IMR-90 (cell line): Measurements from ENCODE around the gene BUD23. TPM values are rescaled to one million over a fixed set of nuclear protein-coding genes. Genes with fewer than 3 reads are reported as not detected.

Source experiments
- ATAC-seq: fragments of 200-7000 bp; cut with Tn5 transposase; 2 replicates; pipeline ENCODE4 v1.9.1; 2020; ENCODE audit warnings: low read depth, mild to moderate bottlenecking, moderate library complexity
- BruUV-seq: library from RNA; stranded (reverse); fragments of 400-500 nt; replicated peaks from 2 replicates; lab custom pipeline; 2021; lab: Mats Ljungman, UMichigan
- CTCF ChIA-PET: fragments of 300-600 bp; formaldehyde crosslinking; extraction: SDS; loops from one replicate; lab custom pipeline; 2021; ENCODE audit warnings: antibody characterized with exemption; lab: Yijun Ruan, JAX
- POLR2A ChIA-PET: fragments of 300-600 bp; sonication (Branson Sonifier 250); formaldehyde crosslinking; loops from one replicate; lab custom pipeline; 2022; ENCODE audit warnings: antibody characterized with exemption; ENCODE audit not compliant: unreplicated experiment; lab: Charles Lee
- DNase-seq: peaks from one replicate; pipeline ENCODE4 v3.0.0; 2013
- H2AFZ ChIP-seq: replicated peaks from 2 replicates; pipeline ENCODE3; 2013; ENCODE audit warnings: low read length, mild to moderate bottlenecking; ENCODE audit not compliant: poor library complexity
- H2AK5ac ChIP-seq: 2 replicates; pipeline ENCODE4 v1.6.1; 2013; ENCODE audit warnings: low read depth, low read length, inconsistent platforms
- H2AK9ac ChIP-seq: replicated peaks from 2 replicates; pipeline ENCODE3; 2013; ENCODE audit warnings: mild to moderate bottlenecking, low read depth, low read length, moderate library complexity; ENCODE audit not compliant: poor library complexity
- H2BK120ac ChIP-seq: 2 replicates; pipeline ENCODE4 v1.6.1; 2013; ENCODE audit warnings: low read depth, low read length, inconsistent platforms
- H2BK15ac ChIP-seq: 3 replicates; pipeline ENCODE4 v1.6.1; 2013; ENCODE audit warnings: low read depth, low read length, inconsistent platforms
- H2BK20ac ChIP-seq: 2 replicates; pipeline ENCODE4 v1.6.1; 2013; ENCODE audit warnings: low read depth, mild to moderate bottlenecking, inconsistent platforms, low read length, moderate library complexity
- H2BK5ac ChIP-seq: 2 replicates; pipeline ENCODE4 v1.6.1; 2013; ENCODE audit warnings: mild to moderate bottlenecking, low read depth, low read length, inconsistent platforms; ENCODE audit not compliant: poor library complexity, severe bottlenecking
- H3K14ac ChIP-seq: replicated peaks from 2 replicates; pipeline ENCODE4 v1.6.1; 2013; ENCODE audit warnings: low read depth, low read length, inconsistent platforms
- H3K18ac ChIP-seq: 2 replicates; pipeline ENCODE4 v1.6.1; 2013; ENCODE audit warnings: low read depth, low read length, control low read depth
- H3K23ac ChIP-seq: 2 replicates; pipeline ENCODE4 v1.6.1; 2013; ENCODE audit warnings: low read depth, low read length, inconsistent platforms
- H3K27ac ChIP-seq: 2 replicates; pipeline ENCODE4 v1.5.1; 2013; ENCODE audit warnings: mild to moderate bottlenecking, control low read depth, low read length; ENCODE audit not compliant: insufficient read depth
- H3K27me3 ChIP-seq: 2 replicates; pipeline ENCODE4 v1.6.1; 2013; ENCODE audit warnings: low read length; ENCODE audit not compliant: control insufficient read depth, insufficient read depth
- H3K36me3 ChIP-seq: 2 replicates; pipeline ENCODE4 v1.6.1; 2013; ENCODE audit warnings: low read length, mixed read lengths; ENCODE audit not compliant: control insufficient read depth, insufficient read depth
- H3K4ac ChIP-seq: 2 replicates; pipeline ENCODE4 v1.6.1; 2013; ENCODE audit warnings: low read depth, low read length, inconsistent platforms
- H3K4me1 ChIP-seq: 2 replicates; pipeline ENCODE4 v1.6.1; 2013; ENCODE audit warnings: low read length, mixed read lengths; ENCODE audit not compliant: control insufficient read depth, insufficient read depth
- H3K4me2 ChIP-seq: 2 replicates; pipeline ENCODE4 v1.6.1; 2013; ENCODE audit warnings: low read depth, mild to moderate bottlenecking, control low read depth, low read length, moderate library complexity
- H3K4me3 ChIP-seq: 2 replicates; pipeline ENCODE4 v1.5.1; 2013; ENCODE audit warnings: low read depth, mild to moderate bottlenecking, control low read depth, low read length, moderate library complexity; ENCODE audit not compliant: insufficient read depth
- H3K56ac ChIP-seq: 2 replicates; pipeline ENCODE4 v1.6.1; 2013; ENCODE audit warnings: low read length, inconsistent platforms; ENCODE audit not compliant: insufficient read depth; ENCODE audit errors: extremely low read depth
- H3K79me1 ChIP-seq, 2 experiments: 2 replicates each; pipeline ENCODE4 v1.6.1; 2013; ENCODE audit warnings: low read length in 2 of 2, inconsistent platforms in 1 of 2, low read depth in 1 of 2
- H3K9ac ChIP-seq: 2 replicates; pipeline ENCODE4 v1.6.1; 2013; ENCODE audit warnings: low read depth, low read length, control low read depth
- H3K9me1 ChIP-seq: 2 replicates; pipeline ENCODE4 v1.6.1; 2013; ENCODE audit warnings: low read length, inconsistent platforms; ENCODE audit not compliant: insufficient read depth
- H3K9me3 ChIP-seq: 2 replicates; pipeline ENCODE4 v1.6.1; 2013; ENCODE audit warnings: low read length; ENCODE audit not compliant: control insufficient read depth, insufficient read depth
- H4K20me1 ChIP-seq: 2 replicates; pipeline ENCODE4 v1.6.1; 2013; ENCODE audit warnings: low read length, inconsistent platforms; ENCODE audit not compliant: insufficient read depth
- H4K5ac ChIP-seq: 2 replicates; pipeline ENCODE4 v1.6.1; 2013; ENCODE audit warnings: mild to moderate bottlenecking, low read depth, low read length, control low read depth
- H4K8ac ChIP-seq, 2 experiments: 2 replicates each; pipeline ENCODE4 v1.6.1; 2013; ENCODE audit warnings: low read depth in 2 of 2, low read length in 2 of 2, control low read depth in 1 of 2, inconsistent platforms in 1 of 2
- H4K91ac ChIP-seq: 2 replicates; pipeline ENCODE4 v1.6.1; 2013; ENCODE audit warnings: low read depth, low read length, inconsistent platforms; ENCODE audit not compliant: insufficient read depth
- ELK1 ChIP-seq: fragments of 150-350 bp; IDR thresholded peaks from 2 replicates; pipeline ENCODE4 v1.6.1; 2016; ENCODE audit warnings: low read depth, mild to moderate bottlenecking, low read length, moderate library complexity, borderline replicate concordance
- MXI1 ChIP-seq: IDR thresholded peaks from 2 replicates; pipeline ENCODE4 v1.6.1; 2012; ENCODE audit warnings: low read depth, mild to moderate bottlenecking, low read length, moderate library complexity, borderline replicate concordance
- NFE2L2 ChIP-seq: fragments of 150-350 bp; IDR thresholded peaks from 2 replicates; pipeline ENCODE4 v1.6.1; 2016; ENCODE audit warnings: low read depth, mild to moderate bottlenecking, low read length
- RCOR1 ChIP-seq: IDR thresholded peaks from 2 replicates; pipeline ENCODE4 v1.6.1; 2012; ENCODE audit warnings: mild to moderate bottlenecking, low read length, improper control_type of control experiment; ENCODE audit not compliant: insufficient replicate concordance
- RFX5 ChIP-seq: IDR thresholded peaks from 2 replicates; pipeline ENCODE4 v1.8.0; 2012; ENCODE audit warnings: low read depth, mild to moderate bottlenecking, low read length, moderate library complexity
- SMC3 ChIP-seq: fragments of 150-350 bp; IDR thresholded peaks from 2 replicates; pipeline ENCODE4 v1.6.1; 2016; ENCODE audit warnings: low read depth, mild to moderate bottlenecking, antibody characterized with exemption, low read length, moderate library complexity
- WGBS, 2 experiments: methylation state at CpG; one replicate each; pipeline versions ENCODE4 v1.1.5 to v1.1.7; 2013; ENCODE audit warnings: missing lambda C conversion rate in 2 of 2; ENCODE audit not compliant: insufficient read length in 1 of 2; ENCODE audit errors: extremely low coverage in 2 of 2; 5-methylcytosine and 5-hydroxymethylcytosine counted together
- dilution Hi-C: fragments of 300-500 bp; cut with HindIII; formaldehyde crosslinking; loops from one replicate; pipeline ENCODE4 v1.14.3; 2018; ENCODE audit warnings: low sequenced_read_pairs; ENCODE audit not compliant: unreplicated experiment
- in situ Hi-C: fragments of 300-500 bp; cut with MboI; formaldehyde crosslinking; loops from 3 replicates; pipeline ENCODE4 v1.14.3; 2019; ENCODE audit warnings: low sequenced_read_pairs, inconsistent platforms, mixed read lengths
- intact Hi-C: fragments of 100-400 bp; cut with micrococcal nuclease; formaldehyde crosslinking; loops from 2 replicates; pipeline ENCODE4 v1.10.0; 2022
- polyA plus RNA-seq, 3 experiments: library from polyadenylated mRNA; depleted of rRNA; stranded (reverse); fragments of >200 nt; gene quantifications; 2 replicates each; pipeline ENCODE4 v1.2.3, GENCODE V29; 2012; ENCODE audit warnings: low replicate concordance in 1 of 3
- total RNA-seq: library from RNA; depleted of rRNA; stranded (reverse); fragments of >200 nt; gene quantifications from 2 replicates; pipeline ENCODE4 v1.2.3, GENCODE V29; 2012

Gene BUD23
- total and polyA plus RNA-seq, 2 of the 4 experiments (the other 2 are of a cell fraction): 35.7 to 65.2 TPM

DNA sequence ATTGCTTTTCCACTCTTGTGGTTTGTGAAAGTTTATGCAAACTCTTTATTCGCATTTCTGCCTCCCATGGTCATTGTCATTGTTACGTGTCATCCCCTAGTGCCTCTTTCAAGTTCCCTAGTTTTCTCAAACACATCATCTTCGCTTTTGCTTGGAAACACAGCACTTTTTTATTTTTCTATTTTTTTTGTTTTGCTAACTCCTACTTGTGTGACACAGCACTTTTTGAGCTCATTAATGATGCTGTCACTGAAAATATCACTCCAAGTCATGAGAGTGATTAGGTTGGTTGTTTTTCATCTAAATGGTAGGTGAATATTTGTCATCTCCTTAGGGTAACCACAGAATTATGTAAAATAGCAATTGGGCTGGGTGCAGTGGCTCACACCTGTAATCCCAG is 44.6 kb downstream of the BUD23 start:
- dilution Hi-C loops: no loop called here
- H3K9me1 ChIP-seq: no peaks in the 10 kb centered on the region
- POLR2A ChIA-PET: no interaction called here

More for the DNA sequence above, 44.6 kb downstream of the BUD23 start:
- Histone ChIP-seq H3K4me2 (no peak overlapping the region), H3K4ac (no peak overlapping the region), H2BK20ac (no peak overlapping the region), H2AK9ac (no peak overlapping the region), H3K18ac (no peak overlapping the region), H2BK15ac (no peak overlapping the region), H4K8ac (no peak overlapping the region), H4K91ac (no peak overlapping the region), H3K9ac (no peak overlapping the region), H3K14ac (no peak overlapping the region), H3K9me3 (no peaks in the 10 kb centered on the region), H4K20me1 (no peaks in the 10 kb centered on the region), H3K27me3 (no peaks in the 10 kb centered on the region), H3K79me1 (no peaks in the 10 kb centered on the region), H4K5ac (no peak overlapping the region), H3K36me3 (no peaks in the 10 kb centered on the region), H3K27ac (no peak overlapping the region), H2BK5ac (no peak overlapping the region), H3K23ac (no peak overlapping the region), H2AFZ (no peak overlapping the region), H3K4me1 (no peaks in the 10 kb centered on the region), H3K4me3 (no peak overlapping the region), H2AK5ac (no peak overlapping the region), H2BK120ac (no peak overlapping the region), H3K56ac (no peak overlapping the region)
- intact Hi-C loops: no loop called here
- CTCF ChIA-PET: no interaction called here
- ATAC-seq (no peak), DNase-seq (no peak)
- in situ Hi-C loops: no loop called here
- no CpG with 5 or more reads among the region's 3 CpGs for WGBS, 2 experiments
- BruUV-seq: no TSS peak
- TF ChIP-seq SMC3: no peak
- no peak for TF ChIP-seq RCOR1
- TF ChIP-seq ELK1: no peak
- no peak for TF ChIP-seq MXI1
- no peak for TF ChIP-seq RFX5
- TF ChIP-seq NFE2L2: peak; percentile 41; the same call in 1 of the 2 replicates
